Measurements from ENCODE around the gene ENO3.

The ENO3 gene

DNA sequence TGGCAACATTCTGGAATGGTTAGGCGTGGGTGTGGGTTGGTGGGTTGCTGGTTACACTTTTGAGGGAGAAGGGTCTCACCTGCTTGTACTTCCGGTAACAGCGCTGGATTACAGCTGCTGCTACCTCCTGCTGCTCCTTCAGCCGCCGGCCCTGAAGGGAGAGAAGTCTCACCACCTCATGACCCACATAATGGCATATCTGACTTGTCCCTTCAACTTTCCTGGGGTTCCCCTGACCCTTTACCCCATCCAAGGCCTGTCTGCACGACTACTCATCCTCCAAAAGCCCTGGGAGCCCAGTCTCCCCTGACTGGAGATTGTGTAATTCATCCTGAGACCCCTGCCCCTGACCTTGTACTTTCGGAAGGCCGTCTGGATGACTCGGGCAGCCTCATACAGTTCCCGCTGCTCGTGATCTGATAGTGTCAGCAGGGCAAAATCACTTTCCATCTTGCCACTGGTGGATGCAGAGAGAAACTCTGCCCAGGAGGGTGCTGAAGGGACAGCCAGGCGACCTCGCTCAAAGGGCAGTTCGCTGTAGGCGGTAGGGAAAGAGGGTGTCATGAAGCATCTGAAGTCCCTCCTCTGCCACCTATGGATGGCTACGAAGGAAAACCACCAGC, 18.7 kb downstream of the ENO3 start:
- DNase-seq (ENCODE audit: insufficient read length) (no peak), FAIRE-seq (no peak)
- no peak for TF ChIP-seq TAF1 (IDR thresholded peaks at IDR 0.05; ENCODE audit: borderline replicate concordance, low read depth, low read length)
- no peak for TF ChIP-seq POLR2AphosphoS5 (IDR thresholded peaks at IDR 0.05; ENCODE audit: low read depth, low read length)

GRCh38 chr17:4970273-4970672, 19.4 kb downstream of the ENO3 start:
- no peak for TF ChIP-seq TAF1 (IDR thresholded peaks at IDR 0.05; ENCODE audit: borderline replicate concordance, low read depth, low read length)
- TF ChIP-seq POLR2A (IDR thresholded peaks at IDR 0.05; ENCODE audit: low read depth, low read length): no peak
- TF ChIP-seq POLR2AphosphoS5 (IDR thresholded peaks at IDR 0.05; ENCODE audit: low read depth, low read length): no peak
- FAIRE-seq (no peak), DNase-seq (ENCODE audit: insufficient read length) (no peak)

DNA sequence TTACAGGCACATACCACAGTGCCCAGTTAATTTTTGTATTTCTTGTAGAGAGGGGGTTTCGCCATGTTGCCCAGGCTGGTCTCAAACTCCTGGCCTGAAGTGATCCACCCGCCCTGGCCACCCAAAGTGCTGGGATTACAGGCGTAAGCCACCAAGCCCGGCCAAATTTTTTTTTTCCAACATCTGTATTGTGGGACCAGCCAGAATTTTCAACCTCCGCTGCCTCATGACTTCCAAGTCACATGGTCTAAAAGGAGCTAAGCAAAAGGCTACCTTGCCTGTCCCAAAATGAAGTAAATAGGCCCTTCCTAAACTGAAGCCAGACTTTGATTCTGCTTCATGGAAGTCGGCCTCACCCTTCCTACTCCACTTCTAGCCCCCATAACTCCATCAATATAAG, 20.9 kb downstream of the ENO3 start:
- no peak for FAIRE-seq
- no peak for DNase-seq (ENCODE audit: insufficient read length)
- no peak for TF ChIP-seq POLR2A (IDR thresholded peaks at IDR 0.05; ENCODE audit: low read depth, low read length)
- no peak for TF ChIP-seq POLR2AphosphoS5 (IDR thresholded peaks at IDR 0.05; ENCODE audit: low read depth, low read length)
- no peak for TF ChIP-seq TAF1 (IDR thresholded peaks at IDR 0.05; ENCODE audit: borderline replicate concordance, low read depth, low read length)

GRCh38 chr17:4972322-4972721, 21.4 kb downstream of the ENO3 start:
- no peak for DNase-seq (ENCODE audit: insufficient read length)
- no peak for FAIRE-seq
- TF ChIP-seq POLR2A (IDR thresholded peaks at IDR 0.05; ENCODE audit: low read depth, low read length): no peak
- no peak for TF ChIP-seq POLR2AphosphoS5 (IDR thresholded peaks at IDR 0.05; ENCODE audit: low read depth, low read length)
- no peak for TF ChIP-seq TAF1 (IDR thresholded peaks at IDR 0.05; ENCODE audit: borderline replicate concordance, low read depth, low read length)

DNA sequence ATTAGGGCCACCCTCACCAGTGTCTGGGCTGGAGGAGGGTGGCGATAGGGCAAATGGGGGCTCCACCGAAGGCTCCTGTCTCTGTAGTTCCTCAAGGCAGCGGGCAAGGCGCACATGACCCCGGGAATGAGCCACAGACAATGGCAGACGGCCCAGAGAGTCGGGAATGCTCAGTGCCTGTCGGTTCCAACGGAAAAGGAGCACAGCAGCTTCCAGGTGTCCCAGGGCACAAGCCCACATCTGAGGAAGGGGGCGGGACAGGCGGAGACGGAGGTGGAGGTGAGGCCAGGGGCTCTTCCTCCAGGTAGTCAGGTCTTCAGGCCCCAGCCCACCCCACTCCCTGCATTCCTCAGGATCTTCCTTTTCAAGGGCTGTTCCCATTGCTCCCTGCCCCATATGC, 21.8 kb downstream of the ENO3 start:
- FAIRE-seq: no peak
- TF ChIP-seq TAF1 (IDR thresholded peaks at IDR 0.05; ENCODE audit: borderline replicate concordance, low read depth, low read length) (no peak), POLR2AphosphoS5 (IDR thresholded peaks at IDR 0.05; ENCODE audit: low read depth, low read length) (no peak), POLR2A (IDR thresholded peaks at IDR 0.05; ENCODE audit: low read depth, low read length) (no peak)
- no peak for DNase-seq (ENCODE audit: insufficient read length)

GRCh38 chr17:4973256-4974114, 22.6 kb downstream of the ENO3 start:
- no peak for FAIRE-seq

GRCh38 chr17:4974115-4974670, 23.3 kb downstream of the ENO3 start:
- no peak for FAIRE-seq
- TF ChIP-seq POLR2AphosphoS5 (IDR thresholded peaks at IDR 0.05; ENCODE audit: low read depth, low read length): no peak
- TF ChIP-seq POLR2A (IDR thresholded peaks at IDR 0.05; ENCODE audit: low read depth, low read length): no peak
- no peak for TF ChIP-seq TAF1 (IDR thresholded peaks at IDR 0.05; ENCODE audit: borderline replicate concordance, low read depth, low read length)
- DNase-seq (ENCODE audit: insufficient read length): no peak

More at GRCh38 chr17:4973256-4974114, 22.6 kb downstream of the ENO3 start:
- TF ChIP-seq TAF1 (IDR thresholded peaks at IDR 0.05; ENCODE audit: borderline replicate concordance, low read depth, low read length): no peak
- TF ChIP-seq POLR2A (IDR thresholded peaks at IDR 0.05; ENCODE audit: low read depth, low read length): no peak
- no peak for TF ChIP-seq POLR2AphosphoS5 (IDR thresholded peaks at IDR 0.05; ENCODE audit: low read depth, low read length)
- no peak for DNase-seq (ENCODE audit: insufficient read length)

GRCh38 chr17:4978726-4979125, 27.8 kb downstream of the ENO3 start:
- TF ChIP-seq POLR2AphosphoS5 (IDR thresholded peaks at IDR 0.05; ENCODE audit: low read depth, low read length) (no peak), POLR2A (IDR thresholded peaks at IDR 0.05; ENCODE audit: low read depth, low read length) (no peak), TAF1 (IDR thresholded peaks at IDR 0.05; ENCODE audit: borderline replicate concordance, low read depth, low read length) (no peak)
- no peak for FAIRE-seq

GRCh38 chr17:4980644-4981216, 29.8 kb downstream of the ENO3 start:
- FAIRE-seq: peak; percentile 73
- TF ChIP-seq POLR2AphosphoS5 (IDR thresholded peaks at IDR 0.05; ENCODE audit: low read depth, low read length): no peak
- DNase-seq (ENCODE audit: insufficient read length): peak; percentile 57

More at GRCh38 chr17:4978726-4979125, 27.8 kb downstream of the ENO3 start:
- DNase-seq (ENCODE audit: insufficient read length): no peak

GRCh38 chr17:4982305-4982704, 31.4 kb downstream of the ENO3 start:
- DNase-seq (ENCODE audit: insufficient read length): no peak
- no peak for FAIRE-seq
- no peak for TF ChIP-seq TAF1 (IDR thresholded peaks at IDR 0.05; ENCODE audit: borderline replicate concordance, low read depth, low read length)
- no peak for TF ChIP-seq POLR2AphosphoS5 (IDR thresholded peaks at IDR 0.05; ENCODE audit: low read depth, low read length)
- no peak for TF ChIP-seq POLR2A (IDR thresholded peaks at IDR 0.05; ENCODE audit: low read depth, low read length)

DNA sequence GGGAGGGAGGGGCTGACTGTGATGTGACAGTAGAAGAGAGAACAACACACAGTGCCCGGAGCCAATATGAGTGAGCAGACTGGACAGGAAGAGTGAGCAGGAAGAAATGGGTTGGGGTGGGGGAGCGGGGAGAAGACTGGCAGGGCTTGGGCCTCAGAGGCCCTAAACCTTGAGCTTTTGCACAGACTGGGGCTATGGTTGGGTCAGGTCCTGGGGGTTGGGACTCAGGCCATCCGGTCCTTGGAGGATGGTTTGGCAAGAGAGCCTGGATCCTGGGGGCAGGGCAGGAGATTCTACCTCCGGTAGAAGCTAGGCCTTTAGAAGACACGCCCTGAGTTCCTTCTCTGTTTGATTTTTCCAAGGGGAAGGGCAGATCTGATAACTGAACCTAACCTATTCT, 35.5 kb downstream of the ENO3 start:
- DNase-seq (ENCODE audit: insufficient read length) (no peak), FAIRE-seq (no peak)
- no peak for TF ChIP-seq POLR2AphosphoS5 (IDR thresholded peaks at IDR 0.05; ENCODE audit: low read depth, low read length)
- TF ChIP-seq POLR2A (IDR thresholded peaks at IDR 0.05; ENCODE audit: low read depth, low read length): no peak
- TF ChIP-seq TAF1 (IDR thresholded peaks at IDR 0.05; ENCODE audit: borderline replicate concordance, low read depth, low read length): no peak
